HL-60 (cell line): Measurements from ENCODE around the gene BRSK1.

Experiments
- CTCF ChIP-seq: IDR thresholded peaks from one replicate; pipeline ENCODE4 v1.5.1; 2011; ENCODE audit warnings: low read length, control low read depth, inconsistent platforms; ENCODE audit not compliant: insufficient read depth
- GABPA ChIP-seq: IDR thresholded peaks from 2 replicates; pipeline ENCODE4 v1.6.1; 2012; ENCODE audit warnings: low read depth
- POLR2AphosphoS5 ChIP-seq: IDR thresholded peaks from 2 replicates; pipeline ENCODE4 v1.6.1; 2012; ENCODE audit warnings: low read depth
- REST ChIP-seq: IDR thresholded peaks from 2 replicates; pipeline ENCODE4 v1.6.1; 2012; ENCODE audit warnings: low read depth; ENCODE audit not compliant: insufficient replicate concordance
- SPI1 ChIP-seq: IDR thresholded peaks from 2 replicates; pipeline ENCODE4 v1.6.1; 2012; ENCODE audit warnings: low read depth, mild to moderate bottlenecking, borderline replicate concordance

GRCh38 chr19:55311797-55312196 is 28.0 kb downstream of the BRSK1 start:
- no peak for TF ChIP-seq GABPA
- TF ChIP-seq SPI1, result no peak
- TF ChIP-seq CTCF, result no peak
- TF ChIP-seq POLR2AphosphoS5, result no peak
- no peak for TF ChIP-seq REST
